Stimulated activated naive B cell treated with anti-CD40 and anti-IgM and Interleukin-4, amounts not matched to agents 10 μg/mL and 1 μg/mL and 100 μg/mL, for 72 hours (primary cell): Measurements from ENCODE around the gene DTNB.
A peak's percentile ranks its signal among the peaks of the same experiment; 100 is the strongest.

Experiments
- ATAC-seq, 2 donors: fragments of 150-1000 bp; cut with Tn5 transposase; replicated peaks; 2 replicates each; pipeline ENCODE4 v1.10.0; 2021; ENCODE audit warnings: moderate library complexity in 1 of 2
- DNase-seq: peaks from one replicate; pipeline ENCODE4 v3.0.0; 2021
- H3K27ac Mint-ChIP-seq: one replicate; pipeline ENCODE4 v1.8.0; 2022; ENCODE audit warnings: mild to moderate bottlenecking, mixed read lengths
- H3K27me3 Mint-ChIP-seq, 2 donors: one replicate each; pipeline ENCODE4 v1.8.0; 2022; ENCODE audit warnings: mixed read lengths in 2 of 2
- H3K36me3 Mint-ChIP-seq, 2 donors: one replicate each; pipeline ENCODE4 v1.8.0; 2022; ENCODE audit warnings: mixed read lengths in 2 of 2, mild to moderate bottlenecking in 1 of 2
- H3K4me1 Mint-ChIP-seq, 2 donors: one replicate each; pipeline ENCODE4 v1.8.0; 2022; ENCODE audit warnings: mixed read lengths in 2 of 2, mild to moderate bottlenecking in 1 of 2
- H3K4me3 Mint-ChIP-seq, 2 donors: one replicate each; pipeline ENCODE4 v1.8.0; 2022; ENCODE audit warnings: mild to moderate bottlenecking in 2 of 2, mixed read lengths in 2 of 2, moderate library complexity in 1 of 2
- H3K9me3 Mint-ChIP-seq, 2 donors: one replicate each; pipeline ENCODE4 v1.8.0; 2022; ENCODE audit warnings: mixed read lengths in 2 of 2, mild to moderate bottlenecking in 1 of 2

DTNB gene

GRCh38 chr2:25521665-25522387, 151.6 kb downstream of the DTNB start:
- peaks cover 0 to 3% of the 10 kb centered on the region in 2 donors for H3K36me3 Mint-ChIP-seq
- H3K27ac Mint-ChIP-seq: no peak overlapping the region
- ATAC-seq (peak; percentile 97 to 98), DNase-seq (peak; percentile 33)
- H3K9me3 Mint-ChIP-seq: no peaks in the 10 kb centered on the region
- H3K4me1 Mint-ChIP-seq: peaks cover 14 to 19% of the 10 kb centered on the region in 2 donors
- H3K4me3 Mint-ChIP-seq: peak overlapping the region in 1 of 2 donors; percentile 10
- H3K27me3 Mint-ChIP-seq: no peaks in the 10 kb centered on the region

GRCh38 chr2:25521126-25521525, 152.3 kb downstream of the DTNB start:
- no peaks in the 10 kb centered on the region for H3K27me3 Mint-ChIP-seq
- H3K36me3 Mint-ChIP-seq: peaks cover 0 to 4% of the 10 kb centered on the region in 2 donors
- H3K4me3 Mint-ChIP-seq: no peak overlapping the region
- ATAC-seq: no peak
- DNase-seq: no peak
- no peaks in the 10 kb centered on the region for H3K9me3 Mint-ChIP-seq
- H3K4me1 Mint-ChIP-seq: peaks cover 15 to 21% of the 10 kb centered on the region in 2 donors
- no peak overlapping the region for H3K27ac Mint-ChIP-seq

GRCh38 chr2:25517701-25518100, 155.7 kb downstream of the DTNB start:
- no peaks in the 10 kb centered on the region for H3K27me3 Mint-ChIP-seq
- H3K27ac Mint-ChIP-seq: no peak overlapping the region

GRCh38 chr2:25514043-25514637, 159.2 kb downstream of the DTNB start:
- H3K9me3 Mint-ChIP-seq: no peaks in the 10 kb centered on the region
- ATAC-seq (peak; percentile 63 to 64), DNase-seq (no peak)
- H3K27ac Mint-ChIP-seq: peak overlapping the region; percentile 52
- peaks cover 1 to 4% of the 10 kb centered on the region in 2 donors for H3K36me3 Mint-ChIP-seq
- H3K27me3 Mint-ChIP-seq: no peaks in the 10 kb centered on the region
- H3K4me3 Mint-ChIP-seq: peak overlapping the region; percentile 7 to 40
- peaks cover 29 to 39% of the 10 kb centered on the region in 2 donors for H3K4me1 Mint-ChIP-seq

More at GRCh38 chr2:25517701-25518100, 155.7 kb downstream of the DTNB start:
- Mint-ChIP-seq H3K4me3 (no peak overlapping the region), H3K9me3 (no peaks in the 10 kb centered on the region), H3K36me3 (peaks cover 1 to 4% of the 10 kb centered on the region in 2 donors), H3K4me1 (peaks cover 30 to 44% of the 10 kb centered on the region in 2 donors)
- ATAC-seq: no peak
- DNase-seq: no peak

- H3K36me3 Mint-ChIP-seq: peaks cover 1 to 4% of the 10 kb centered on the region in 2 donors
- no peak overlapping the region for H3K27ac Mint-ChIP-seq
Observed at GRCh38 chr2:25512707-25513106, 160.7 kb downstream of the DTNB start.

GRCh38 chr2:25506226-25506625, 167.2 kb downstream of the DTNB start:
- Mint-ChIP-seq H3K36me3 (no peaks in the 10 kb centered on the region), H3K27ac (no peak overlapping the region), H3K27me3 (no peaks in the 10 kb centered on the region), H3K4me3 (no peak overlapping the region), H3K4me1 (no peaks in the 10 kb centered on the region), H3K9me3 (no peaks in the 10 kb centered on the region)
- ATAC-seq: no peak
- no peak for DNase-seq

More at GRCh38 chr2:25512707-25513106, 160.7 kb downstream of the DTNB start:
- no peak for DNase-seq
- H3K27me3 Mint-ChIP-seq: no peaks in the 10 kb centered on the region
- ATAC-seq: no peak
- no peak overlapping the region for H3K4me3 Mint-ChIP-seq
- H3K9me3 Mint-ChIP-seq: no peaks in the 10 kb centered on the region
- peaks cover 25 to 38% of the 10 kb centered on the region in 2 donors for H3K4me1 Mint-ChIP-seq

- DNase-seq: no peak
- H3K4me3 Mint-ChIP-seq: no peak overlapping the region
- H3K4me1 Mint-ChIP-seq: no peaks in the 10 kb centered on the region
- no peaks in the 10 kb centered on the region for H3K27me3 Mint-ChIP-seq
- ATAC-seq: no peak
- H3K9me3 Mint-ChIP-seq: no peaks in the 10 kb centered on the region
- H3K36me3 Mint-ChIP-seq: no peaks in the 10 kb centered on the region
- H3K27ac Mint-ChIP-seq: no peak overlapping the region
Observed at GRCh38 chr2:25505622-25506021, 167.8 kb downstream of the DTNB start.

GRCh38 chr2:25505182-25505581, 168.2 kb downstream of the DTNB start:
- no peaks in the 10 kb centered on the region for H3K9me3 Mint-ChIP-seq

GRCh38 chr2:25504266-25504665, 169.1 kb downstream of the DTNB start:
- Mint-ChIP-seq H3K36me3 (no peaks in the 10 kb centered on the region), H3K27ac (no peak overlapping the region)

More at GRCh38 chr2:25505182-25505581, 168.2 kb downstream of the DTNB start:
- ATAC-seq: no peak
- Mint-ChIP-seq H3K4me1 (no peaks in the 10 kb centered on the region), H3K27me3 (no peaks in the 10 kb centered on the region), H3K36me3 (no peaks in the 10 kb centered on the region), H3K4me3 (no peak overlapping the region), H3K27ac (no peak overlapping the region)
- no peak for DNase-seq

GRCh38 chr2:25499157-25499556, 174.2 kb downstream of the DTNB start:
- no peak for ATAC-seq
- no peak overlapping the region for H3K4me3 Mint-ChIP-seq
- no peak overlapping the region for H3K27ac Mint-ChIP-seq
- no peaks in the 10 kb centered on the region for H3K9me3 Mint-ChIP-seq
- peaks cover 0 to 2% of the 10 kb centered on the region in 2 donors for H3K36me3 Mint-ChIP-seq
- no peaks in the 10 kb centered on the region for H3K27me3 Mint-ChIP-seq
- no peak for DNase-seq
- H3K4me1 Mint-ChIP-seq: peaks cover 8 to 22% of the 10 kb centered on the region in 2 donors

More at GRCh38 chr2:25504266-25504665, 169.1 kb downstream of the DTNB start:
- no peak overlapping the region for H3K4me3 Mint-ChIP-seq
- no peaks in the 10 kb centered on the region for H3K9me3 Mint-ChIP-seq
- H3K4me1 Mint-ChIP-seq: no peaks in the 10 kb centered on the region
- ATAC-seq (no peak), DNase-seq (no peak)
- H3K27me3 Mint-ChIP-seq: no peaks in the 10 kb centered on the region

GRCh38 chr2:25497918-25498407, 175.4 kb downstream of the DTNB start:
- peaks cover 0 to 2% of the 10 kb centered on the region in 2 donors for H3K36me3 Mint-ChIP-seq
- peak overlapping the region; percentile 14 to 49 for H3K4me3 Mint-ChIP-seq
- H3K27ac Mint-ChIP-seq: peak overlapping the region; percentile 74
- no peaks in the 10 kb centered on the region for H3K9me3 Mint-ChIP-seq
- peak; percentile 94 to 95 for ATAC-seq
- DNase-seq: no peak
- peaks cover 8 to 22% of the 10 kb centered on the region in 2 donors for H3K4me1 Mint-ChIP-seq
- no peaks in the 10 kb centered on the region for H3K27me3 Mint-ChIP-seq

GRCh38 chr2:25497229-25497917, 176.0 kb downstream of the DTNB start:
- no peak for DNase-seq

GRCh38 chr2:25494616-25495015, 178.8 kb downstream of the DTNB start:
- no peak for DNase-seq
- no peak overlapping the region for H3K4me3 Mint-ChIP-seq
- peaks cover 11 to 34% of the 10 kb centered on the region in 2 donors for H3K4me1 Mint-ChIP-seq

More at GRCh38 chr2:25497229-25497917, 176.0 kb downstream of the DTNB start:
- ATAC-seq: no peak
- Mint-ChIP-seq H3K9me3 (no peaks in the 10 kb centered on the region), H3K27me3 (no peaks in the 10 kb centered on the region), H3K4me1 (peaks cover 11 to 26% of the 10 kb centered on the region in 2 donors), H3K27ac (no peak overlapping the region), H3K36me3 (peaks cover 2 to 3% of the 10 kb centered on the region in 2 donors), H3K4me3 (no peak overlapping the region)

GRCh38 chr2:25493207-25493606, 180.2 kb downstream of the DTNB start:
- Mint-ChIP-seq H3K36me3 (peaks cover 3 to 6% of the 10 kb centered on the region in 2 donors), H3K9me3 (no peaks in the 10 kb centered on the region), H3K4me3 (no peak overlapping the region), H3K27me3 (no peaks in the 10 kb centered on the region), H3K4me1 (peaks cover 10 to 25% of the 10 kb centered on the region in 2 donors), H3K27ac (no peak overlapping the region)
- DNase-seq (no peak), ATAC-seq (no peak)

More at GRCh38 chr2:25494616-25495015, 178.8 kb downstream of the DTNB start:
- ATAC-seq: no peak
- no peaks in the 10 kb centered on the region for H3K27me3 Mint-ChIP-seq
- H3K36me3 Mint-ChIP-seq: peaks cover 2 to 3% of the 10 kb centered on the region in 2 donors
- no peak overlapping the region for H3K27ac Mint-ChIP-seq
- no peaks in the 10 kb centered on the region for H3K9me3 Mint-ChIP-seq
